GM19395 (cell line): ENCODE data around the gene ISX.
"Not testable (repeated sequence)": the region's sequence is repeated elsewhere in the genome, so short reads cannot be mapped to it uniquely, and the experiment has no call there.

ENCODE experiments used
- ATAC-seq: cut with Tn5 transposase; IDR thresholded peaks from one replicate; pipeline ENCODE4 v1.9.1; 2021; ENCODE audit warnings: mild to moderate bottlenecking, moderate library complexity; ENCODE audit not compliant: unreplicated experiment

The ISX gene

DNA sequence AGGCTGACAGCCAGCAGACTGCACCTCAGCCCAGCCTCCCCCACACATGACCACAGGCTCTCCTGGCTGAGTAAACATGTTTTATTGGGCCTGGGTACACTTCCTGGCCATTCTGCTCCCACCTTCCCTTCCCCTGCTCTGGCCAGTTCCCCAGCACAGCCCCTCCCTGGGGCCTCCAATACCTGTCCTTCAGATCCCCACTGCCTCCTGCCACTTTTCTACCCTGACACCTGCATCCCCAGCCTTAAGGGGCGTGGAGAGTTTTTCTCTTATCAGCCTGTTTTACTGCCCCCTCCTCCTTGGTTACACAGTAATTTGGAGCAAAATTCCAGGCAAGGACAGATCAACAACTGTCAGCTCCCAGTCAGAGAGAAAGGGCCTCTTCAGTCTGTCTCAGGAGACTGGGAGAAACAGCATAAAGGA lies at the start of gene ISX:
Gene ISX, plus strand, starts transcription at position 363 of the 423 bp plus-strand sequence. CDS start 930 bp downstream, outside the sequence.
- ATAC-seq: no peak

DNA sequence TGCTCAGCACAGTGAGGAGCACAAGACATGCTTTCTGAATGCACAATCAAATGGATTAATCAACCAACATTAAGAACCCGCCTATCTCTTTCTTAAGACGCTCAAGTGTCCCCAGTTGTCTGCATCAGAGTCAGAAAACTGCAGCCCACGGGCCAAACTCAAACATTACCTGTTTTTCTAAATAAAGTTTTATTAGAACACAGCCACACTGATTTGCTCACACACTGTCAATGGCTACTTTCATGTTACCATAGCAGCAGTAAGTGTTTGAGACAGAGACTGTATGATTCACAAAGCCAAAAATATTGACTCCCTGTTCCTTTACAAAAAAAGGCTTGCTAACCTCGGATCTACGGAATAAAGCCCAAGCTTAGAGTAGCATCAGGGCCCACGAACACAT lies 49.0 kb upstream of the ISX start:
- ATAC-seq: no peak

DNA sequence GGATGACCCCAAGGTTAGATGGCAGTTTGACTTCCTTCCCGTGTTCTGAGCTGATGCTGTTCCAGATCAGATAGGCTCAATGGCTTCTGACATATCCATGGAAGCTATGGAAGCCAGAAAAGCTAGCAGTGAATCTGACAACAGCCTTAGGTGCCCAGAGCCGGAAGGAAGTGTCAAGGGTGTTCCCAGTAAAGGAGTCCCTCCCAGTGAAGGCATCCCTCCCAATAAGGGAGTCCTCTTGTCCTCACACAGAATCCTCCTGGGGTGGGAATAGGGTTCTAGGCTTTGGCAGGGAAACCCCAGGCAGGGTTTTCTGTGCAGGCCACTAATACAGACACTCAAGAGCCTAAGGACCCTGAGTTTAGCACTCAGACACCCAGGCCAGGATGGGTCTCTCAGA lies 47.0 kb upstream of the ISX start:
- no peak for ATAC-seq

DNA sequence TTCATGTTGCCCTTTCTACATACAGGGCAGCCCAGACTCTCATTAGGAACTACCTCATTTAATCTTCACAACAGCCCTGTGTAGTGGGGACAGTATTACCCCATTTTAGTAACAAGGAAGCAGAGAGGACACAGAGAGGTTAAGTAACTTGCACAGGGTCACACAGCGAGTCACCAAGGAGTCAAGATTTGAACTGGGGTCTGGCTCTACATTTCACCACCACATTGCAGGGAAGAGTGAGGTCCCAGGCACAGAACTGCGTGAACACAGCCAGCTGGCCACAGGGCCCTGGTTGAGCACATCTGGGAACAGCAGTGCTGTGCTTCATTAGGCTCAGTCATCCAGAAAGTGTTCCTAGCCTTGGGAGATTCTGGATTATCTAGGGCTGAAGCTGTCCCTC lies 45.4 kb upstream of the ISX start:
- no peak for ATAC-seq

DNA sequence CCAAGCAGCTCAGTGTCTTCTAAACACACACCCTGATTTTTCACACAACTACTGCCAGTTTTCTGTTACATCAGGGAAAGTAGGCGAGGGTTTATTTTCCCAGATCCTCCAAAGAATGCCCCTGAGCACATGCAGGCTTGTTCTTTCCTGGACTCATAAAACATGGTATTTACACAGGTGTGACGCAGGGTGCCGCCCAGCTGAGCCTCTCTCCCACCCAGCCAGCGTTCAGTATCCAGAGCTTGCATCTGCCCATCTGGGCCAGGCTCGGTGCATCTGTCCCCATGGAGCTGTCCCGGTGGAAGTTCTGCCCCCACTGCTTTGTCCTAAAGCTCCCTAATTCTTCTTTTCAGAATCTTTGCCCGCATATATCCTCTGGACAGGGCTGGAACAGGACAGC lies 44.8 kb upstream of the ISX start:
- no peak for ATAC-seq

GRCh38 chr22:35022291-35022690 lies 43.7 kb upstream of the ISX start:
- no peak for ATAC-seq

DNA sequence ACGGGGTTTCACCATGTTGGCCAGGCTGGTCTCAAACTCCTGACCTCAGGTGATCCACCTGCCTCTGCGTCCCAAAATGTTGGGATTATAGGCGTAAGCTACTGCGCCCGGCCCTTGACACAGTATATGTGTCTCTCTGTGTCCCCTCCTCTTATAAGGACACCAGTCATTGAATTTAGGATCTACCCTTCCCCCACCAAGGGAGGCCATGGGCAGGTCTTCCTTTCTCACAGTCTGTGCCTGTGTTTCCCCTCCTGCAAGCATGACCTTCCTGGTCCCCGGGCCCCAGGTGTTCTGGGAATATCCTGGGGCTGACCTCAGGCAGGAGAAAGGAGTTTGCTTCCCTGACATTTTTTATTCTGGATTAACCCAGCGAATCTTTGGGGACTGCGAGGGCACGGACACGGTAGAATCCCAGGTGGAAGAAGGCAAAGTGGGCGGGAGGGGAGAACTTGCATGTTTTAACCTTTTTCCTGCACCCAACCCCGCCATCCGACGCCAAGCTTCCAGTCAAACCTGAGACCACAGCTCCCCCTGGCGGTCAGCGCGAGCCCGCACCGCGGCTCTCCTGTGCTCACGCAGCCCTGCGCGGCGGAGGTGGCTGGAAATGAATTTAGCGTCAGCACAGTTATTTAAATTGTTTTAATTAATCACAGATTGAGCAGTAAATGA lies 42.1 kb upstream of the ISX start:
- peak; percentile 57 for ATAC-seq

DNA sequence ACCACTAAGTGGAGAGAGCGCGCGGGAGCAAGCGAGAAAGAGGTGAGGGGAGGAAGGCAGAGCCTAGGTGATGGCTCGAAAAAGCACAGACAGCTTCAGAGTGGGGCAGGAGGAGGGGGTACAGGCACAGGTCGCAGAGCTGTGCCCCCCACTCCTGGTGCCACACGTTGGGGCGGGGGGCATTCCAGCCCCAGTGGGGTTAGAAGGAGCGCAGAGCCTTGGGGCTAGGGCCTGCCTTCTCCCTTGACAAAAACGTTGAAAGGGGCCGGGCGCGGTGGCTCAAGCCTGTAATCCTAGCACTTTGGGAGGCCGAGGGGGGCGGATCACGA lies 41.6 kb upstream of the ISX start:
- ATAC-seq: no peak

DNA sequence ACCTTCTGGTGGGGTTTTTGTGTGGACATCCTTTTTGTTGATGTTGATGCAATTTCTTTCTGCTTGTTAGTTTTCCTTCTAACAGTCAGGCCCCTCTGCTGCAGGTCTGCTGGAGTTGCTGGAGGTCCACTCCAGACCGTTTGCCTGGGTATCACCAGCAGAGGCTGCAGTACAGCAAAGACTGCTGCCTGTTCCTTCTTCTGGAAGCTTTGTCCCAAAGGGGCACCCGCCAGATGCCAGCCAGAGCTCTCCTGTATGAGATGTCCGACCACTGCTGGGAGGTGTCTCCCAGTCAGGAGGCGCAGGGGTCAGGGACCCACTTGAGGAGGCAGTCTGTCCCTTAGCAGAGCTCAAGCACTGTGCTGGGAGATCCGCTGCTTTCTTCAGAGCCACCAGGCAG lies 35.8 kb upstream of the ISX start:
- not testable (repeated sequence) for ATAC-seq

- ATAC-seq: no peak
These were observed 33.4 kb upstream of the ISX start for GRCh38 chr22:35032571-35032970.

DNA sequence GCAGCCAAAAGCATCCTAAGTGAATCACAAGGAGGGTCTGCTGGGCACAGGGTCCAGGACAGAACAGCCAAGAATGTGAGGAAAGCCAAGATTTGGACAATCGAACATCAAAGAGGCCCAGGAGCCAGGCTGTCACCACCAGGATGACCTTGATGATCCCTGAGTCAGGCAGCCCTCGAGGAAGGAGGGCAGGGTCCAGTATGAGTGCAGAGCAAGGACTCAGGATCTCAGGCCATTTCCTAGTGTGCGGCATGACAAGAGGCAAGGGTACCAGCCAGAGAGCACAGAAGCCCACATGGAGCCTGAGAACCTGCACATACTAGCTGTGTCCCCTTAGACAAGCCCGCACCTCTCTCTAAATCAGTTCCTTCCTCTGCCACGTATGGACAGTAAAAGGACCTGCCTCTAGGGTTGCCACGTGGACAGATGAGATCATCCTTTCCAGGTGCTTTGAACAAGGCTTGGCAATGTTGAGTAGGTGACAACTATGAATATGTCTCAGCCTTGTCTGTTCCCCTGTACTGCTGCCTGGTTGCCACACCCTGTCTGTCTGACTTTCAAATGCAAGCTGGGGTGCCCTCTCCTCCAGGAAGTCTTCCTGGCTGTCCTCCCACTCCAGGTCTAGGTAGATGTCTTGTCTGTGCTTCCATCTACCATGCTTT lies 32.2 kb upstream of the ISX start:
- ATAC-seq: no peak

DNA sequence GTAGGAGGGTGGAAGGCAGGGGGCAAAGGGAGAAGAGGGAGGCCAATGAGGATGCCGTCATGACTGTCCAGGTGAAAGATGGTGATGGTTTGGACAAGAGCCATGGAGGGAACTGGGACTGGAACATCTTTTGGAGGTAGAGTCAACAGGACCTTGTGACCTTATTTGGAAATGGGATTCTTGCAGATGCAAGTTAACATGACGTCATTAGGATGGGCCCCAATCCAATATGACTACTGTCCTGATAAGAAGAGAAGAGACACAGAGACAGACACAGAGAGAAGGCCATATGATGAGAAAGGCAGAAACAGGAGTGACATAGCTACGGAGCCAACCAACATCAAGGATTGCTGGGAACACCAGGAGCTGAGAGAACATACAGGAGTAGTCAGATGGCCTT lies 31.0 kb upstream of the ISX start:
- no peak for ATAC-seq

DNA sequence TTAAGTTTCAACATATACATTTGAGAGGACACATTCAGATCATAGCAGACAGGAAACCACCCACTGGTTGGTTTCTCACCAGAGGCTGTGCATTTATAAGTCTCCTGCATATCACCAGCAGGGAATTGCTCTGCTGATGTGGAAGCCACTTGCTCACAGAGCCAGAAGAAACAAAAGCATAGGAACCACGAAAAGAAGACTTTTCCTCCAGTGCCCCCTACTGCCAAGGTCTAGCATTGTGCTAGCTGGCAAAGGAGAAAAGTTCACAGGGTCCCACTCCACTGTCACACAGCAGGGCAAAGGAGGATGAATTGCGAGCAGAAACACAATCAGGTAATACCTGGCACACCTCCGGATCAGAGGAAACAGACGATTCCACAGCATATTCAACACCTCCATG lies 28.9 kb upstream of the ISX start:
- ATAC-seq: no peak

GRCh38 chr22:35039625-35040024 lies 26.3 kb upstream of the ISX start:
- no peak for ATAC-seq

DNA sequence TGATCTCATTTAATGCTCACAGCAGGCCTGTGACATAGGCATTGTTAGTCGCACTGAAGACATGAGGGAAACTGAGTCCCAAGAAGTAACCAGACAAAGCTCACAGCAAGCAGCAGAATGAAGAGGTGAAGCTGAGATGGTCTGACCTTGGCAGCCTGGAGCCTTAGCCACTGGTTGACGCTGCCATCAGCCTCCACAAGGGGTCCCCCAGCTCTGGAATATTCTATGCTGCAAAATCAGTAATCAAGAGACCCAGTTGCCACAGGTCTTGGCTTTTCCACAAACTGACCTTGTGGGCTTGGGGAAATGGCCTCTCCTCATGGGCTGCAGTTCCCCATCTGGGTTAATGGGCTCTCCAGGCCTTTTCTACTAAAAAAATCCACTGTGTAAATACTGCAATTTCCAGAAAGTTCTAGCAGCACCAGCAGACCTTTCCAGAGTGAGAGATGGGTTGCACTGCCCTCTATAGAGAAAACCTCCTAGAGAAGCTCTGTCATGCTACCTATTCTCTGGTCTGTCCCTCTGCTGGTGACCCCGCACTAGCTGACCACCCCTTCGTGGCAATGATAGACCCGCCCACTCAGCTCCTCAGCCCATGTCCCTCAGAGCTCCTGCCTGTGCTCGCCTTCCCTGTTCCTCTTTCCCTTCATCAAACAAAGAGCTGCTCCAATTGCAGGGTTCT lies 22.6 kb upstream of the ISX start:
- ATAC-seq: no peak

DNA sequence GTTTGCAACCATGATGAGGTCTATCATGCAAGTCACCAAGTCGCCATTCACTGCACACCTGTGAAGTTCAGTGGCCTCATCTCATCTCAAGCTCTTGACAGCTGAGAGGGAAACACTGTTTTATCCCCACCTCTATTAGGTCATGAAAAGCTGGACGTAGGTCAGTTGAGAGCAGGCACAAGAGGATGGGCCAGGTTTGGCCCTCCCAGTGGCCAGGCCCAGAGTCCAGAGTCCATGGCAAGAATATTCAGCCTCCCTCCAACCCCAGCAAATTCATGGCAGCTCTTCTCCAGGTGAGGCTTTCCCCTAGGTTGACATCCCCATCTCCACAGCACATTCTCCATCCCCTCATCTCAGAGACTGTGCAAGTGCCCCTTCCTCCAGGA lies 22.0 kb upstream of the ISX start:
- no peak for ATAC-seq

DNA sequence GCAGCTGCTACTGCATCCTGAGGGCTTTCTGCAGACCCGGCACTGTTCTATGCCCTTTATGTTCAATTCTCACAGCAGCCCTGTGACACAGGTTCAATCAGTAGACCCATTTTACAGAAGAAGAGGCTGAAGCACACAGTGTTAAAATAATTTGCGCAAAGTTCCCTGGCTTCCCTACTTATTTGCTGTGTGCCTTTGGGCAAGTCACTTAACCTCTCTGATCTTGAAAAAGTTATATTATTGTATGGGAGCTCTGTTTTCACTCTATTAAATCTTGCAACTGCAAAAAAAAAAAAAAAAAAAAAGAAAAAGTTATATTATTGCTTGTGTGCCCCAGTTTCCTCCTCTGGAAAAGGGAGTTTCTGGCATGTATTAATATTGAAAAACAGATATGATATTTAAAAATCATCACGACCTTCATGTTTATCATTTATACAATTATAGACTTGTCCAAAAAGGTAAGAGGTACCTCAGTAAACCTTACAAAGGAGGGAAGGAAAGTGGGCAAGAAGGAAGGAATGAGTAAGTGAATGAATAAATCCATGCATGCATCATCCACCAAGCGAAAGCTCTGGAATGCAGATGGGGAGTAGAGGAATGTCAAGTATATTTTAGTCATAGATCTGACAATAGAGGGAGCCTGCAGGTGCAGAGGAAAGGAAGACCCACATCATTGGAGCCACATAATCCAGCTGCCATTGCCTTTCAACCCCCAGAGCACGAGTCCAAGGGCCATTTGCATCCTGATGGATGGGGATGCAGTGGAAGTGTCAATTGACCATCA lies 21.2 kb upstream of the ISX start:
- ATAC-seq: no peak

- ATAC-seq: no peak
These were observed 20.5 kb upstream of the ISX start for GRCh38 chr22:35045451-35045850.

DNA sequence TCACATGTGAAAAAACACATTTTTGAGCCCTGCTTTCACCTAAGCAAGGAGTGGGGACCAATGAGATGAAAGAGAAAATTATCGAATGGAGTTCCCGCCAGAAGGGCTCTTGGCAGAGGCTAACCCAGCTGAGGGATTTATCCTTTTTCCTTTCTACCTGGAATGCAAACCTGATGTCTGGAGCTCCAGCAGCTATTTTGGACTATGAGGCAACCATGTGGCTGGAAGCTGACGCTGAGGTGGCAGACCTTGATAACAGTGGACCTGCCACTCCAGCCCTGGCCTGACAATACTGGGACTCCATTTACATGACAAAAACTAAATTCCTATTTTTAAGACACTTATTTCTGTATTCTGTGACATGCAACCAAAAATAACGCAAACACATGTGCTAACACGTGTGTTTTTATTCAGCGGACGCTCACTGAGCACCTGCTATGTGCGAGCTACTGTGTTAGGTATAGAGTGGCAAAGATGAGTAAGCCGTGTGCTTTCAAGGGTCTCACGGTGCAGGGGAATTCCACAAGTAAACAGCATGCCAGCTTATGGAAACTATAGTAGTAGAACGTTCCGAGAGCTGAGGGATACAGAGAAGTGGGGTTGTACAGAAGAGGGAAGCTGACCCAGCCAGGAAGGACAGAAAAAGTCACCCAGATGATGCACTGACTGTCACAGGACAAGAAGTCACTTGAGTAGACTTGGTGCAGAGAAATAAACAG lies 19.1 kb upstream of the ISX start:
- no peak for ATAC-seq

DNA sequence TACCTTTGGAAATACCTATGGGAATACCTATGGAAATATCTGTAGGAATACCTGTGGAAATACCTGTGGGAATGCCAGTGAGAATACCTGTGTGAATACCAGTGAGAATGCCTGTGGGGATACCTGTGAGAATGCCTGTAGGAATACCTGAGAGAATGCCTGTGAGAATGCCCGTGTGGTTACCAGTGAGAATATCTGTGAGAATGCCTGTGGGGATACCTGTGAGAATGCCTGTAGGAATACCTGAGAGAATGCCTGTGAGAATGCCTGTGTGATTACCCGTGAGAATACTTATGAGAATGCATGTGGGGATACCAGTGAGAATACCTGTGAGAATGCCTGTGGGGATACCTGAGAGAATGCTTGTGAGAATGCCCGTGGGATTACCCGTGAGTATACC lies 15.9 kb upstream of the ISX start:
- ATAC-seq: not testable (repeated sequence)

DNA sequence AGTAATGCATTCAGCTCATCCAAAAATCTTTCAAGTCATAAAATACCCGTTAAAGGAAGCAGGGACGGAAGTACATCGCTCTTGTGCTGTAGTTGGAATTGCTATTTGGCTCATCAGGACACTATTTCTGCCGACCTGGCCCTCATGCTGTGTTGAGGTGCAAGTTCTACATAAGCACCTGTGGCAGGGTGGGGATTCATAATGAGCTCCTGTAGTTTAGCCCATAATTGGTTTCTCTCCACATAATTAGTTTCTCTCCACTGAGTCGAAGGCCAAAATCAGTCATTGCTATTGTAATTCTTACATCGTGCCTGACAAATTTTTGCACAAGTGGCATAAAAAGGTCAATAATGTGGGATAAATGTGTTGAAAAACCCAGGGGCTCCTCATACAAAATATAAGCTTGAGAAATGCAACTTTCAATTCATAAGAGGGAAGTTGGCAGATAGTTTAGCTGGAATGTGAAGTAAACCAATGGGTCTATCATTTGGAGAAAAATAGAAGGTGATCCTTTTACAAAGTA lies 14.9 kb upstream of the ISX start:
- no peak for ATAC-seq
